Lower leg skin (tissue), 4 donors: ENCODE data around the gene MMP17. TPM values are rescaled to one million over a fixed set of nuclear protein-coding genes. Genes with fewer than 3 reads are reported as not detected.

ENCODE experiments used
- DNase-seq, 2 donors: peaks; one replicate each; pipeline ENCODE4 v3.0.0-alpha.2; 2019; ENCODE audit warnings: low spot score in 2 of 2
- H3K4me3 ChIP-seq: fragments of 200-600 bp; sonication (generic); 2 replicates; pipeline ENCODE4 v1.5.1; 2017; ENCODE audit warnings: mild to moderate bottlenecking, low read depth; ENCODE audit not compliant: poor library complexity, severe bottlenecking
- POLR2A ChIP-seq, 2 donors: fragments of 450-650 bp; IDR thresholded peaks; one replicate each; pipeline ENCODE4 v1.6.1; 2016 to 2017; ENCODE audit warnings: antibody characterized with exemption in 2 of 2, mild to moderate bottlenecking in 1 of 2, moderate library complexity in 1 of 2
- WGBS, 2 donors: methylation state at CpG; one replicate each; pipeline ENCODE4 v1.1.5; 2018; 5-methylcytosine and 5-hydroxymethylcytosine counted together
- intact Hi-C: fragments of 100-400 bp; cut with DNase I; formaldehyde crosslinking; loops from one replicate; pipeline ENCODE4 v1.15.0; 2023; ENCODE audit warnings: low total_unique reads
- total RNA-seq, 4 donors: library from RNA; depleted of rRNA; stranded (reverse); fragments of >200 nt; gene quantifications; one replicate each; pipeline ENCODE4 v1.1.0, GENCODE V29; 2016
- TF ChIP-seq, protein P1 (sequence below), 3 donors: fragments of 450-650 bp; IDR thresholded peaks; one replicate each; pipeline ENCODE4 v1.5.1; 2016; ENCODE audit warnings: antibody characterized with exemption in 3 of 3, mild to moderate bottlenecking in 3 of 3, moderate library complexity in 2 of 3

MMP17 gene
- total RNA-seq, 4 donors from 2014 or later: 5.4 to 11.6 (median 5.7) TPM

DNA sequence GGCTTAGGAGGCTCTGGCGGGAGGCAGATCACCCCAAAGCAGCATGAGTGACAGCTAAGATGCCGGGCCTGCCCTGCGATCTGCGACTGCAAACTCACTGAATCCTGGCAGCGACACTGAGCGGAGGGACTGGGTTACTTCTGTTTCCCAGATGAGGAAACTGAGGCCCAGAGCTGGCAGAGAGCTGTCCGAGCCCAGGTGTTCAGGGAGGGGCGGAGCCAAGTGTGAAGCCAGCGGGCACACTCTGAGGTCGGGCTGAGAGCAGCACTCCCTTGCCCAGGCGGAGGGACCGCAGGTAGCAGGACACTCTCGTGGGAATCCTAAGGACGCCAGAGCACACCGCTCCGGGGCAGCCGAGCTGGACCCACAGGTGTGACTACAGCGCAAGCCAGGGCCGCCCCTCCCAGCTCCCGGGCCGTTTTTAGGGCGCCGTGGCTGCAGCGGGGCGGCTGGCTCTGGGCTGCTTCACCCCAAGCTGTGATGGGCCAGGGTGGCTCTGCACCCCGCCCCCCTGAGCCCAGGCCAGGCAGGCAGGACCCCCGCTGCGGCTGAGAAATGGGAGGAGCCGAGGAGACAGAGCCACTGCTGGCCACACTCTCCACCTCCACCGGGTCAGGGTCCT, 27.4 kb downstream of the MMP17 start:
- intact Hi-C loops: no loop called here
- WGBS, 2 donors: 29 to 37% methylated on average over 22 to 23 of the region's 30 CpGs
- H3K4me3 ChIP-seq: no peak overlapping the region
- no peak for DNase-seq
- TF ChIP-seq POLR2A (IDR thresholded peaks at IDR 0.05): no peak
- TF ChIP-seq, protein P1, sequence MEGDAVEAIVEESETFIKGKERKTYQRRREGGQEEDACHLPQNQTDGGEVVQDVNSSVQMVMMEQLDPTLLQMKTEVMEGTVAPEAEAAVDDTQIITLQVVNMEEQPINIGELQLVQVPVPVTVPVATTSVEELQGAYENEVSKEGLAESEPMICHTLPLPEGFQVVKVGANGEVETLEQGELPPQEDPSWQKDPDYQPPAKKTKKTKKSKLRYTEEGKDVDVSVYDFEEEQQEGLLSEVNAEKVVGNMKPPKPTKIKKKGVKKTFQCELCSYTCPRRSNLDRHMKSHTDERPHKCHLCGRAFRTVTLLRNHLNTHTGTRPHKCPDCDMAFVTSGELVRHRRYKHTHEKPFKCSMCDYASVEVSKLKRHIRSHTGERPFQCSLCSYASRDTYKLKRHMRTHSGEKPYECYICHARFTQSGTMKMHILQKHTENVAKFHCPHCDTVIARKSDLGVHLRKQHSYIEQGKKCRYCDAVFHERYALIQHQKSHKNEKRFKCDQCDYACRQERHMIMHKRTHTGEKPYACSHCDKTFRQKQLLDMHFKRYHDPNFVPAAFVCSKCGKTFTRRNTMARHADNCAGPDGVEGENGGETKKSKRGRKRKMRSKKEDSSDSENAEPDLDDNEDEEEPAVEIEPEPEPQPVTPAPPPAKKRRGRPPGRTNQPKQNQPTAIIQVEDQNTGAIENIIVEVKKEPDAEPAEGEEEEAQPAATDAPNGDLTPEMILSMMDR (IDR thresholded peaks at IDR 0.05): no peak

DNA sequence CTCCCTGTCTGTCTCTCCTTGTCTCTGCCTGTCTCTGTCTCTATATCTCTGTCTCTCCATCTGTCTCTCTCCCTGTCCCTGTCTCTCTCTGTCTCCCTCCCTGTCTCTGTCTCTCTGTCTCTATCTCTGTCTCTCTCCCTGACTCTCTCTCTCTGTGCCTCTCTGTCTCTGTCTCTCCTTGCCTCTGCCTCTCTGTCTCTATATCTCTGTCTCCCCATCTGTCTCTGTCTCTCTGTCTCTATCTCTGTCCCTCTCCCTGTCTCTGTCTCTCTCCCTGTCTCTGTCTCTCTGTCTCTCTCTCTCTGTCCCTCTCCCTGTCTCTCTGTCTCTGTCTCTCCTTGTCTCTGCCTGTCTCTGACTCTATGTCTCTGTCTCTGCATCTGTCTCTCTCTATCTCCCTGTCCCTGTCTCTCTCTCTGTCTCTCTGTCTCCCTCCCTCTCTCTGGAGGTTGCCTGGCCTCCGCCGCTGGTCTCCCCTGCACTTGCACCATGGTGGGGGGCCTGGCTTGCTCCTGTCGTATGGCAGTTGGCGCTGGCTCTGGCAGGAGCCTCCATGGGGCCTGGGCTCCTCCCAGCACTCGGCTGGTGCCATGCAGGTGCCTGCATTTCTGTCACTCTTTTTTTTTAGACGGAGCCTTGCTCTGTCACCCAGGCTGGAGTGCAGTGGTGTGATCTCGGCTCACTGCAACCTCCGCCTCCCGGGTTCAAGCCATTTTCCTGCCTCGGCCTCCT, 28.3 kb downstream of the MMP17 start:
- TF ChIP-seq, protein P1 (IDR thresholded peaks at IDR 0.05): no peak
- no peak for TF ChIP-seq POLR2A (IDR thresholded peaks at IDR 0.05)
- 83 to 90% methylated on average over 10 of the region's 10 CpGs for WGBS, 2 donors
- no peak for DNase-seq

DNA sequence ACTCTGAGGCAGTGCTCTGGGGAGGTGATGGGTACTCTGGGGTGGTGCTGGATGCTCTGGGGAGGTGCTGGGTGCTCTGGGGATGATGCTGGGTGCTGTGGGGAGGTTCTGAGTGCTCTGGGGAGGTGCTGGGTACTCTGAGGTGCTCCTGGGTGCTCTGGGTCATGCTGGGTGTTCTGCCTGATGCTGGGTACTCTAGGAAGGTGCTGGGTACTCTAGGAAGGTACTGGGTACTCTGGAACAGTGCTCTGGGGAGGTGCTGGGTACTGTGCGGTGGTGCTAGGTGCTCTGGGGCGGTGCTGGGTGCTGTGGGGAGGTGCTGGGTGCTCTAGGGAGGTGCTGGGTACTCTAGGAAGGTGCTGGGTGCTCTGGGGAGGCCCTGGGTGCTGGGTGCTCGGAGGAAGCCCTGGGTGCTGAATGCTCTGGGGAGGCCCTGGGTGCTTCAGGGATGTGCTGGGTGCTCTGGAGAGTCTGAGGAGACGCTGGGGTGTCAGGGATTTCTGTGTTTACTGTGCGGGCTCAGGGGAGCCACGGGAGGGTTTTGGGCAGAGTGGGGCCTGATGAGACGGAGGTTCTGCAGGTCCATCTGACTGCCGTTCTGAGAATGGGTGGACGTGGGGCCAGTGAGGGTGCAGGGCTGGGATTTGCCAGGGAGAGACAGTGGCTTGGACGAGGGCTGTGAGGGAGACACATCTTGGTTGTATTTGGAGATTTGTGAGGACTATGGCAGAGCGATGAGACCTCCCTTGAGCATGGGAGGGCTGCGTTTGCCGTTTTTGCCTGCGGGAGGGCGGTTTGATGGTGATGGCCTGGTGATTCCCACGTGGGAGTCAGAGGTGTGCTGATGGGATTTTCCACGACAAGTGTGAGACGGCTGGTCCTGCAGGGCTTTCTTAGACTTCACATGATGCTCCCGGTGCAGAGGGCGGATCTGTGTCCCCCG, 30.0 kb downstream of the MMP17 start:
- no peak for DNase-seq
- no peak overlapping the region for H3K4me3 ChIP-seq
- TF ChIP-seq, protein P1 (IDR thresholded peaks at IDR 0.05): no peak
- TF ChIP-seq POLR2A (IDR thresholded peaks at IDR 0.05): no peak
- 81 to 84% methylated on average over 21 of the region's 21 CpGs for WGBS, 2 donors
- intact Hi-C loops: no loop called here

More for the DNA sequence above, 28.3 kb downstream of the MMP17 start:
- intact Hi-C loops: no loop called here
- no peak overlapping the region for H3K4me3 ChIP-seq

DNA sequence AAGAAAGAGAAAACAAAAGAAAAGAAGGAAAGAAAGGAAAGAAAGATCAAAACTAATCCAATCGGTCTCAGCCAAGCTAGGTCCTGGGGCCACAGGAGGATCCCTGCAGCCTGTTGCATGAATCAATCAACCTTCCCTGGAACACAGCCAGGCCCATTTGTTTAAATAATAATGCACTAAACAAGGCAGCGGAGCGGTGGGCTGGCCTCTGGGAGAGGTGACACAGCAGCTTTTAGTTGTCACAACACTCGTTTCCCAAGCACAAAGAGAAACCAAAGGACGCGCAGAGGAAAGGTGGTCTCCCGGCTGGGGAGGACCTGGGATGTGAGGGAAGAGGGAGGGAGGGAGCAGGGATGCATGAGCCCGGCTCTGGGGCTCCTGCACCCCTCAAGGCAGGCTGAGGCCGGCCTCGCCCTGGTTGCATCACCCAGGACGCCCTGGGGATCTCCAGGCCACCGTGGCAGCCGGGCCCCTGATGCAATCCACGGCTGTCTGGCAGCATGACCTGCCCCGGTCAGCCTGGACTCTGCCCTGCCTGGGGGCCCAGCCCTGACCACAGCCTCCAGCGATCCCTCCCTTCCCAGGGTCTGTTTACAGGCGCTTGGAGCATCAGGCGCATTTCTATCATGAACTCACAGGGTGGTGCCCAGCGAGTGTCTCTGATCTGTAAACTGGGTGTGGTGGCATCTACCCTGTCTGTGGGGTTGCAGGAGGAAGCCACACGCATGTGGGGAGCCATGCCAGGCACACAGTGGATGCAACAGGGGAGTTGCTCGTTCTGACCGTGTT, 32.5 kb downstream of the MMP17 start:
- intact Hi-C loops: no loop called here
- no peak for TF ChIP-seq POLR2A (IDR thresholded peaks at IDR 0.05)
- TF ChIP-seq, protein P1 (IDR thresholded peaks at IDR 0.05): peak in 1 of 3 donors; percentile 81
- no peak overlapping the region for H3K4me3 ChIP-seq
- WGBS, 2 donors: 15 to 22% methylated on average over 21 to 22 of the region's 22 CpGs
- peak; percentile 46 to 91 for DNase-seq
